ENCODE measurements around the gene MAMDC2. TPM values are rescaled to one million over a fixed set of nuclear protein-coding genes. Genes with fewer than 3 reads are reported as not detected.

Gene MAMDC2
- total RNA-seq, 1 experiment from 2014 or later: 0.26 TPM

DNA sequence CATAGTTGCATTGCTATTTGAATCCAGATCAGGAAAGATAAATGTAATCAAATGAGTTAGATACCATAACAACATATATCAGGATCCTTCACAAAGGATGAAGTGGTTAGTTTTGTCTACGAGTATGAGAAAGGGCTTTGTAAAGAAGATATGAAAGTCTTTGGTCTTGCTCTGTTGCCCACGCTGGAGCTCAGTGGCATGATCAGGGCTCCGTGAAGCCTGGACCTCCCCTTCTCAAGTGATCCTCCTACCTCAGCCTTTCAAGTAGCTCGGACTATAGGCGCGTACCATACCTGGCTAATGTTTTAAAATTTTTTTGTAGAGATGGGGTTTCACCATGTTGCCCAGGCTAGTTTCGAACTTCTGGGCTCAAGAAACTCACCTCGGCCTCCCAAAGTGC, 217.0 kb downstream of the MAMDC2 start:
- Mint-ChIP-seq H3K4me1 (ENCODE audit: low read depth, unreplicated experiment) (peaks cover 40% of the 10 kb centered on the region), H3K9me3 (ENCODE audit: low read depth, unreplicated experiment) (no peaks in the 10 kb centered on the region), H3K4me3 (ENCODE audit: low read depth, unreplicated experiment) (peak overlapping the region; percentile 97), H3K36me3 (ENCODE audit: insufficient read depth, unreplicated experiment) (peaks cover 72% of the 10 kb centered on the region), H3K27me3 (ENCODE audit: unreplicated experiment) (no peaks in the 10 kb centered on the region), H3K27ac (ENCODE audit: unreplicated experiment) (peak overlapping the region; percentile 94)
- DNase-seq: no peak
- TF ChIP-seq, protein P1, sequence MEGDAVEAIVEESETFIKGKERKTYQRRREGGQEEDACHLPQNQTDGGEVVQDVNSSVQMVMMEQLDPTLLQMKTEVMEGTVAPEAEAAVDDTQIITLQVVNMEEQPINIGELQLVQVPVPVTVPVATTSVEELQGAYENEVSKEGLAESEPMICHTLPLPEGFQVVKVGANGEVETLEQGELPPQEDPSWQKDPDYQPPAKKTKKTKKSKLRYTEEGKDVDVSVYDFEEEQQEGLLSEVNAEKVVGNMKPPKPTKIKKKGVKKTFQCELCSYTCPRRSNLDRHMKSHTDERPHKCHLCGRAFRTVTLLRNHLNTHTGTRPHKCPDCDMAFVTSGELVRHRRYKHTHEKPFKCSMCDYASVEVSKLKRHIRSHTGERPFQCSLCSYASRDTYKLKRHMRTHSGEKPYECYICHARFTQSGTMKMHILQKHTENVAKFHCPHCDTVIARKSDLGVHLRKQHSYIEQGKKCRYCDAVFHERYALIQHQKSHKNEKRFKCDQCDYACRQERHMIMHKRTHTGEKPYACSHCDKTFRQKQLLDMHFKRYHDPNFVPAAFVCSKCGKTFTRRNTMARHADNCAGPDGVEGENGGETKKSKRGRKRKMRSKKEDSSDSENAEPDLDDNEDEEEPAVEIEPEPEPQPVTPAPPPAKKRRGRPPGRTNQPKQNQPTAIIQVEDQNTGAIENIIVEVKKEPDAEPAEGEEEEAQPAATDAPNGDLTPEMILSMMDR (IDR thresholded peaks at IDR 0.05; ENCODE audit: unreplicated experiment): no peak
- CTCF ChIA-PET: no interaction called here
- BruUV-seq (replicated peaks): no TSS peak
- intact Hi-C loops (cut with micrococcal nuclease; ENCODE audit: unreplicated experiment): no loop called here

DNA sequence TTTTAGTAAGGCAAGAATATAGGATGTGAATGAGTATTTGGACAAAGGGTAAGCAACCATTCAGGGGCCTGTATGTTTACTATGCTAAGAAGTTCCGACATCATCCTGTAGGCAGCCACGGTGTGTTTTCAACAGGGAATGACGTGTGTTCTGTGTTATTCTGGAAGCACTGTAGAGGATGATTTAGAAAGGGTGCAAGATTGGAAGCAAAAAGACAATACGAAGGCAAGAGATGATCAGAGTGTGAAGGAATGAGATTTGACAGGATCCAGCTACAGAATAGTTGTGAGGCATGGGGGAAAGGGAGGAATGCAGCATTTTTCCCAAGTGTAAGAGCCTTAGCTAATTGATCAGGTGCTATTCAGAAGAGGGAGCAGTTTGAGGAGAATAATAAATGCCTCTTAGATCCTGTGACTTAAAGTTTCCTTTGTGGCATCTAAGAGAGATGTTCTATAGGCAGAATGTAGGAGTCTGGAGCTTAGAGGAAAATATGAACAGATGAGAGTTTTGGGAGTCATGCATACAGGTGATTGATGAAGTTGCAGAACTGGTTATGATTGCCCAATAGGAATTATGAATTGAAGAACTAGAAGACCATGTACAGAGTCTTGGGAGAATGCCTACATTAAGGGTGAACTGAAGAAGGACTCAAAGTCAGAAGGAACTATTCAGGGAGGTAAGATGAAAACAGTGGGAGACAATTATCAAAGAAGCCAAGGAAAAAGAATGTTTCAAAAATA, 217.7 kb downstream of the MAMDC2 start:
- H3K4me1 Mint-ChIP-seq (ENCODE audit: low read depth, unreplicated experiment): peaks cover 40% of the 10 kb centered on the region
- TF ChIP-seq, protein P1 (IDR thresholded peaks at IDR 0.05; ENCODE audit: unreplicated experiment): no peak
- peak overlapping the region; percentile 67 for H3K27ac Mint-ChIP-seq (ENCODE audit: unreplicated experiment)
- peaks cover 67% of the 10 kb centered on the region for H3K36me3 Mint-ChIP-seq (ENCODE audit: insufficient read depth, unreplicated experiment)
- BruUV-seq (replicated peaks): no TSS peak
- DNase-seq: no peak
- H3K27me3 Mint-ChIP-seq (ENCODE audit: unreplicated experiment): no peaks in the 10 kb centered on the region
- CTCF ChIA-PET: no interaction called here
- H3K4me3 Mint-ChIP-seq (ENCODE audit: low read depth, unreplicated experiment): peak overlapping the region; percentile 97
- intact Hi-C loops (cut with micrococcal nuclease; ENCODE audit: unreplicated experiment): no loop called here
- H3K9me3 Mint-ChIP-seq (ENCODE audit: low read depth, unreplicated experiment): no peaks in the 10 kb centered on the region

DNA sequence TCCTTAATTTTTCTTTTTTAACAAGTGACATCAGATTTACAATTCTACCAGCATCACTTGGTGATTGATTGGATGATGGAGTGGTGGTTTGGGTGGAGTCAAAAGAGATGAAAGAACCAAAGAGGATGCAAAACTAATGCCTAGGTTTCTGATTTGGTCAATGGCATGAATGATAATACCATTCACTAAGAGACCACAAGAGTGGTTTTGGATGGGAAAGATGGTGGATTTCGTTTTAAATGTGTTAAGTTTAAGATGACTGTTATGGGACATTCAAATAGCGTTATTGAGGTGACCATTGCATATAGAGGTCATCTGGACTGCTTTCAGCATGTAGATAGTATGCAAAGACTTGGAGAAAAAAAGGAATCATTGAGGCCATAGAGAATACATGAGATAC, 218.7 kb downstream of the MAMDC2 start:
- CTCF ChIA-PET: no interaction called here
- H3K4me1 Mint-ChIP-seq (ENCODE audit: low read depth, unreplicated experiment): peaks cover 30% of the 10 kb centered on the region
- intact Hi-C loops (cut with micrococcal nuclease; ENCODE audit: unreplicated experiment): no loop called here

DNA sequence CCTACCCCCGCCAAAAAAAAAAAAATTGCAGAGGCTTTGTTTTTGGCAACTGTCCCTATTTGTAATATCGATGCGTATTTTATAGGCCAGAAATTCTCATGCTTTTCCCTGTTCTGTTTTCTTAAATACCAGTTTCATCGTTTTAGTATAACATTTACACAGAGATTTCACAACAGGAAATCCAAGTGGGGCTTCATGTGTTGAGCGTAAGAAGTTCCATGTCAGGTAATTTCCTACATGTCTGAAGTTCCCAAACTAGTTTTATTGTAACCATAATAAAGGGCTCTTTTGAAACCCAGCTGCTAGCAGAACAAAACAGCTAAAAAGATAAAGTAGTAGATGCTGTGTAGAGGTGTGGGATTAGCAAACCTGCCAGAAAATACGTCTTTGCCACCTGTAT, 219.3 kb downstream of the MAMDC2 start:
- TF ChIP-seq, protein P1 (IDR thresholded peaks at IDR 0.05; ENCODE audit: unreplicated experiment): no peak
- Mint-ChIP-seq H3K9me3 (ENCODE audit: low read depth, unreplicated experiment) (no peaks in the 10 kb centered on the region), H3K27me3 (ENCODE audit: unreplicated experiment) (no peaks in the 10 kb centered on the region), H3K4me3 (ENCODE audit: low read depth, unreplicated experiment) (peak overlapping the region; percentile 97), H3K27ac (ENCODE audit: unreplicated experiment) (peak overlapping the region; percentile 67), H3K4me1 (ENCODE audit: low read depth, unreplicated experiment) (peaks cover 25% of the 10 kb centered on the region), H3K36me3 (ENCODE audit: insufficient read depth, unreplicated experiment) (peaks cover 56% of the 10 kb centered on the region)
- CTCF ChIA-PET: no interaction called here
- BruUV-seq (replicated peaks): no TSS peak
- intact Hi-C loops (cut with micrococcal nuclease; ENCODE audit: unreplicated experiment): no loop called here
- DNase-seq: no peak

More for the DNA sequence above, 218.7 kb downstream of the MAMDC2 start:
- H3K36me3 Mint-ChIP-seq (ENCODE audit: insufficient read depth, unreplicated experiment): peaks cover 58% of the 10 kb centered on the region
- H3K27me3 Mint-ChIP-seq (ENCODE audit: unreplicated experiment): no peaks in the 10 kb centered on the region
- H3K9me3 Mint-ChIP-seq (ENCODE audit: low read depth, unreplicated experiment): no peaks in the 10 kb centered on the region
- DNase-seq: no peak
- peak overlapping the region; percentile 97 for H3K4me3 Mint-ChIP-seq (ENCODE audit: low read depth, unreplicated experiment)
- TF ChIP-seq, protein P1 (IDR thresholded peaks at IDR 0.05; ENCODE audit: unreplicated experiment): no peak
- H3K27ac Mint-ChIP-seq (ENCODE audit: unreplicated experiment): peak overlapping the region; percentile 67
- BruUV-seq (replicated peaks): no TSS peak

Data from Calu3 (cell line).